Left lung (tissue), 10 donors: ENCODE results near the gene PLA1A. TPM values are rescaled to one million over a fixed set of nuclear protein-coding genes. Genes with fewer than 3 reads are reported as not detected.
A peak's percentile ranks its signal among the peaks of the same experiment; 100 is the strongest.

Experiments
- ATAC-seq: fragments of 200-7000 bp; cut with Tn5 transposase; one replicate; pipeline ENCODE4 v1.9.1; 2020; ENCODE audit warnings: moderate library complexity
- DNase-seq, 4 donors: peaks; one replicate each; pipeline ENCODE4 v3.0.0-alpha.2; 2013 to 2020
- H3K27ac ChIP-seq, 2 donors: fragments of 200-600 bp; sonication (generic) in 1 of 2; one replicate each; pipeline versions ENCODE4 v1.5.0 to v1.8.0; 2020 to 2021
- H3K27me3 ChIP-seq, 2 donors: fragments of 200-600 bp; sonication (generic) in 1 of 2; one replicate each; pipeline versions ENCODE4 v1.5.0 to v1.8.0; 2020 to 2021
- H3K36me3 ChIP-seq, 2 donors: fragments of 200-600 bp; sonication (generic) in 1 of 2; one replicate each; pipeline versions ENCODE4 v1.5.0 to v1.8.0; 2020 to 2021
- H3K4me1 ChIP-seq, 2 donors: fragments of 200-600 bp; one replicate each; pipeline ENCODE4 v1.8.0; 2021
- H3K4me3 ChIP-seq, 2 donors: fragments of 200-600 bp; sonication (generic) in 1 of 2; one replicate each; pipeline versions ENCODE4 v1.5.0 to v1.8.0; 2020 to 2021; ENCODE audit warnings: mild to moderate bottlenecking in 1 of 2
- H3K9me3 ChIP-seq, 2 donors: fragments of 200-600 bp; sonication (generic) in 1 of 2; one replicate each; pipeline versions ENCODE4 v1.5.0 to v1.8.0; 2020 to 2021
- CTCF ChIP-seq, 2 donors: fragments of 200-600 bp; sonication (generic) in 1 of 2; IDR thresholded peaks; one replicate each; pipeline versions ENCODE4 v1.5.0 to v1.8.0; 2021; ENCODE audit warnings: antibody characterized with exemption in 2 of 2
- intact Hi-C, 2 donors: fragments of 100-400 bp; cut with DNase I; formaldehyde crosslinking; loops; one replicate each; pipeline versions ENCODE4 v1.11.2 to v1.14.2; 2022
- polyA plus RNA-seq, 6 donors: library from polyadenylated mRNA; unstranded; fragments of 120-200 nt; gene quantifications; one replicate each; pipeline ENCODE4 v1.2.1, GENCODE V29; 2013; ENCODE audit not compliant: insufficient read length in 6 of 6
- total RNA-seq, 2 donors: library from RNA; stranded (reverse); fragmentation: NEBNext Ultra II Directional; extraction: Animal tissue kit (Norgen Biotek cat#: 25700); gene quantifications; one replicate each; pipeline ENCODE4 v1.2.1, GENCODE V29; 2021
- donor health status: DM: no; HTN: yes; CAD: no.
- donor health status: DM: no; HTN: no; CAD: no.

PLA1A gene
- total and polyA plus RNA-seq, 8 donors: 0.70 to 14.5 (median 0.99) TPM

DNA sequence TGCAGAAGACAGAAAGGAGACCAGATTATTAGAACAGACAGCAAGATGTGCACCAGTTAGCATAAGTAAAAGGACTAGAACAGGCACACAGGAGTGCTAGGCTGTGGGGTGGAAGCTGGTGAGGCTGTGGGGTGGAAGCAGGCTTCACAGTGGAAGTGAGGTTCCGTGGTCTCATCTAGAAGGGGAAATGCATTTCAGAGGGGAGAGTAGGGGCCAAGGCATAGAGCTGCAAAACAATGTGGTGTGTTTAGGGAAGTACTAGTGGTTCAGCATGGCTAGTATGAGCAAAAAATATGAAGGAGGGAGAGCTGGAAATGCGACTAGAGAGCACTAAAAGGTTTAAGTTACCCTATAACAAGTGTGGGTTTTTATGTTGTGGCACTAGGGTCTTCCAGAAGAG lies 56.2 kb downstream of the PLA1A start:
- DNase-seq: no peak
- ATAC-seq: peak; percentile 19
- intact Hi-C loops: no loop called here

DNA sequence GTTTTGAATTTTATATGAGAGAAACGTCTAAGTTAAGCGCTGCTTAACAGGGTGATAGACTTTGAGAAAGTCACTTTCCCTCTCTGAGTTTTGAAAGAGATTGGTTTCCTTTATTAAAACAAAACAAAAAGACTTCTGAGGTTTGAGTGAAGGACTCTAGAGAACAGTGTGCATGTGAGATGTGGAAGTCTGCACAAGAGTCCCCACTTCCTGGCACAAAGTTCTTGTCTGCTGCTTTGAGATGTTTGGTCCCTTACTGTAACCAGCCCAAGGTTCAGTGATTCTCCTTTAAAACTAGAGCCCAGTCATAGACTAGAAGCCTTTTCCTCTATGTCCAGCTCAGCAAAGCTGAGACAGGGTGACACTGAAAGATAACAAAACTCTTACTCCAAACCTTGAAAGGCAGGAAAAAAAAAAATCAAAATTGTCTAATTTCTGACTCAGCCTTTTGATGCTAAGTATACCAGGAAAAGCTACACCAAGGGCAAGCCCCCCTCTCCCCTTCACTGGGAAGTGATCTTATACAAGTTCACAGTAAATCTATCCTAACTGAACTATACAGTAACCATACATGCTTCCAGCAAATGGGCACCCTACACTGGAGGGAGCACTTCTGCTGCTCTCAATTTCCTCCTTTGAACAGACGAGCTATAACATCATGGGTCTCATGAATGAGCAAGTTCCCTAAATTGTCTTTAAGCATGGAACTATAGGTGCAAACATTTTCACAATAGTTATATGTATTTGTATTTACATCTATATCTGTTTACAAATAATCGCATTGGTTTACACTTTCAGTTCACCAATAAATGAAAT lies 60.4 kb downstream of the PLA1A start:
- Histone ChIP-seq H3K36me3 (no peaks in the 10 kb centered on the region), H3K9me3 (no peaks in the 10 kb centered on the region), H3K4me1 (peaks cover 0 to 11% of the 10 kb centered on the region in 2 donors), H3K27me3 (no peaks in the 10 kb centered on the region), H3K4me3 (no peak overlapping the region), H3K27ac (no peak overlapping the region)
- no peak for TF ChIP-seq CTCF (IDR thresholded peaks at IDR 0.05)
- ATAC-seq (peak; percentile 58), DNase-seq (no peak)
- intact Hi-C loops: no loop called here

More for the DNA sequence above, 56.2 kb downstream of the PLA1A start:
- no peak overlapping the region for H3K27ac ChIP-seq
- no peaks in the 10 kb centered on the region for H3K9me3 ChIP-seq
- H3K27me3 ChIP-seq: no peaks in the 10 kb centered on the region
- H3K4me3 ChIP-seq: no peak overlapping the region
- H3K4me1 ChIP-seq: peaks cover 0 to 3% of the 10 kb centered on the region in 2 donors
- TF ChIP-seq CTCF (IDR thresholded peaks at IDR 0.05): no peak
- H3K36me3 ChIP-seq: no peaks in the 10 kb centered on the region

- intact Hi-C loops: no loop called here
- H3K36me3 ChIP-seq: no peaks in the 10 kb centered on the region
- no peak overlapping the region for H3K4me3 ChIP-seq
- H3K9me3 ChIP-seq: no peaks in the 10 kb centered on the region
- TF ChIP-seq CTCF (IDR thresholded peaks at IDR 0.05): no peak
- H3K4me1 ChIP-seq: peaks cover 4 to 13% of the 10 kb centered on the region in 2 donors
- no peak overlapping the region for H3K27ac ChIP-seq
- no peak for ATAC-seq
- no peaks in the 10 kb centered on the region for H3K27me3 ChIP-seq
- no peak for DNase-seq
Observed at GRCh38 chr3:119658994-119659393, 61.3 kb downstream of the PLA1A start.

DNA sequence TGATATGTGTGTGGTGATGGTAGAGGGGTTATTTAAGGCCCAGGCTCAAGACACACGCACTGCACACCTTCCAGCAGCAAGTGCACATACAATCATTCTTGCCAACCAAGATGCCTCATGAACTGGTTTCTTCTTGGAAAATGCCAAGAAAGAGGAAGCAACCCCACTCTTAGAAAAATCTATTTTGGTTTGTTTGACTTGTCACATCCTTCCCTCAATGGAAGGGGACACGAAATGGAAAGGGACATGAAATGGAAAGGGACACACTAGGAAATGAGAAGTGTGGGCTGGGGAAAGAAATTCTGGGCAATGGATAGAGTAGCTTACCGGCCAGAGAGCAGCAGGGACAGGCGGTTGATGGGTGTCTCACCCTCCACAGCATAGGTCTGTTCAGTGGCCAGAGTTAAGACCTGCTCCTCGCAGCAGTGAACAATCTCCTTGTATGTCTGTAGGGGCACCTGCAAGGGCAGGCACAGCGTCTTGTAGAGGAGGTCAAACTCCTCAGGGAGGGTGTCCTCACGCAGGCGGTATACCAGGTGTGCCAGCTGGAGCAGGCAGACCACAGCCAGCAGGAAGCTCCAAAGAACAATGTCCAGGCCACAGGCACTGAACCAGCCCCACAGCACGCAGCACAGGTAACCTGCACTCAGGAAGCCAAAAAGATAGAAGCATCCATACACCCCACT lies 62.1 kb downstream of the PLA1A start:
- ATAC-seq (no peak), DNase-seq (no peak)
- no peak overlapping the region for H3K27ac ChIP-seq
- peaks cover 4 to 15% of the 10 kb centered on the region in 2 donors for H3K4me1 ChIP-seq
- intact Hi-C loops: no loop called here
- no peak for TF ChIP-seq CTCF (IDR thresholded peaks at IDR 0.05)
- no peak overlapping the region for H3K4me3 ChIP-seq
- no peaks in the 10 kb centered on the region for H3K9me3 ChIP-seq
- no peaks in the 10 kb centered on the region for H3K36me3 ChIP-seq
- H3K27me3 ChIP-seq: no peaks in the 10 kb centered on the region
